ENCODE results near the gene GJB6.

The GJB6 gene

GRCh38 chr13:20227730-20228129, 4.4 kb downstream of the GJB6 start:
- peaks cover 4% of the 10 kb centered on the region for H3K4me1 ChIP-seq (ENCODE audit: control insufficient read depth, insufficient read depth, low read length, poor library complexity, severe bottlenecking)
- H3K9me3 ChIP-seq (ENCODE audit: control insufficient read depth, low read length) = no peaks in the 10 kb centered on the region
- H3K36me3 ChIP-seq (ENCODE audit: control insufficient read depth, insufficient read depth, low read length) = no peaks in the 10 kb centered on the region
- H3K27me3 ChIP-seq (replicated peaks; ENCODE audit: control insufficient read depth, insufficient read depth, low read length, poor library complexity, severe bottlenecking) = no peaks in the 10 kb centered on the region
- DNase-seq = no peak
- no peak overlapping the region for H3K4me3 ChIP-seq (ENCODE audit: insufficient read depth, low read depth, low read length, poor library complexity, severe bottlenecking)
- H3K27ac ChIP-seq (ENCODE audit: insufficient read depth, low read length, poor library complexity, severe bottlenecking) = no peak overlapping the region

GRCh38 chr13:20227288-20227687, 4.8 kb downstream of the GJB6 start:
- Histone ChIP-seq H3K4me1 (ENCODE audit: control insufficient read depth, insufficient read depth, low read length, poor library complexity, severe bottlenecking) (no peaks in the 10 kb centered on the region), H3K36me3 (ENCODE audit: control insufficient read depth, insufficient read depth, low read length) (no peaks in the 10 kb centered on the region), H3K27ac (ENCODE audit: insufficient read depth, low read length, poor library complexity, severe bottlenecking) (no peak overlapping the region), H3K27me3 (replicated peaks; ENCODE audit: control insufficient read depth, insufficient read depth, low read length, poor library complexity, severe bottlenecking) (no peaks in the 10 kb centered on the region), H3K4me3 (ENCODE audit: insufficient read depth, low read depth, low read length, poor library complexity, severe bottlenecking) (no peak overlapping the region), H3K9me3 (ENCODE audit: control insufficient read depth, low read length) (no peaks in the 10 kb centered on the region)
- DNase-seq = no peak

GRCh38 chr13:20222553-20222952, 9.6 kb downstream of the GJB6 start:
- DNase-seq = no peak
- H3K4me3 ChIP-seq (ENCODE audit: insufficient read depth, low read depth, low read length, poor library complexity, severe bottlenecking) = no peak overlapping the region
- no peak overlapping the region for H3K27ac ChIP-seq (ENCODE audit: insufficient read depth, low read length, poor library complexity, severe bottlenecking)
- H3K27me3 ChIP-seq (replicated peaks; ENCODE audit: control insufficient read depth, insufficient read depth, low read length, poor library complexity, severe bottlenecking) = no peaks in the 10 kb centered on the region
- no peaks in the 10 kb centered on the region for H3K36me3 ChIP-seq (ENCODE audit: control insufficient read depth, insufficient read depth, low read length)
- H3K9me3 ChIP-seq (ENCODE audit: control insufficient read depth, low read length) = no peaks in the 10 kb centered on the region
- no peaks in the 10 kb centered on the region for H3K4me1 ChIP-seq (ENCODE audit: control insufficient read depth, insufficient read depth, low read length, poor library complexity, severe bottlenecking)

GRCh38 chr13:20221772-20222171, 10.3 kb downstream of the GJB6 start:
- no peak for DNase-seq
- no peak overlapping the region for H3K4me3 ChIP-seq (ENCODE audit: insufficient read depth, low read depth, low read length, poor library complexity, severe bottlenecking)
- H3K36me3 ChIP-seq (ENCODE audit: control insufficient read depth, insufficient read depth, low read length) = no peaks in the 10 kb centered on the region
- no peak overlapping the region for H3K27ac ChIP-seq (ENCODE audit: insufficient read depth, low read length, poor library complexity, severe bottlenecking)
- no peaks in the 10 kb centered on the region for H3K27me3 ChIP-seq (replicated peaks; ENCODE audit: control insufficient read depth, insufficient read depth, low read length, poor library complexity, severe bottlenecking)
- H3K4me1 ChIP-seq (ENCODE audit: control insufficient read depth, insufficient read depth, low read length, poor library complexity, severe bottlenecking) = no peaks in the 10 kb centered on the region
- no peaks in the 10 kb centered on the region for H3K9me3 ChIP-seq (ENCODE audit: control insufficient read depth, low read length)

GRCh38 chr13:20219577-20219976, 12.5 kb downstream of the GJB6 start:
- Histone ChIP-seq H3K4me3 (ENCODE audit: insufficient read depth, low read depth, low read length, poor library complexity, severe bottlenecking) (no peak overlapping the region), H3K27ac (ENCODE audit: insufficient read depth, low read length, poor library complexity, severe bottlenecking) (no peak overlapping the region)

GRCh38 chr13:20217168-20217567, 15.0 kb downstream of the GJB6 start:
- H3K36me3 ChIP-seq (ENCODE audit: control insufficient read depth, insufficient read depth, low read length) = no peaks in the 10 kb centered on the region
- H3K27me3 ChIP-seq (replicated peaks; ENCODE audit: control insufficient read depth, insufficient read depth, low read length, poor library complexity, severe bottlenecking) = no peaks in the 10 kb centered on the region
- H3K4me3 ChIP-seq (ENCODE audit: insufficient read depth, low read depth, low read length, poor library complexity, severe bottlenecking) = no peak overlapping the region
- no peaks in the 10 kb centered on the region for H3K9me3 ChIP-seq (ENCODE audit: control insufficient read depth, low read length)
- no peak overlapping the region for H3K27ac ChIP-seq (ENCODE audit: insufficient read depth, low read length, poor library complexity, severe bottlenecking)
- no peaks in the 10 kb centered on the region for H3K4me1 ChIP-seq (ENCODE audit: control insufficient read depth, insufficient read depth, low read length, poor library complexity, severe bottlenecking)
- DNase-seq = no peak

More at GRCh38 chr13:20219577-20219976, 12.5 kb downstream of the GJB6 start:
- no peak for DNase-seq
- no peaks in the 10 kb centered on the region for H3K4me1 ChIP-seq (ENCODE audit: control insufficient read depth, insufficient read depth, low read length, poor library complexity, severe bottlenecking)
- H3K27me3 ChIP-seq (replicated peaks; ENCODE audit: control insufficient read depth, insufficient read depth, low read length, poor library complexity, severe bottlenecking) = no peaks in the 10 kb centered on the region
- H3K36me3 ChIP-seq (ENCODE audit: control insufficient read depth, insufficient read depth, low read length) = no peaks in the 10 kb centered on the region
- H3K9me3 ChIP-seq (ENCODE audit: control insufficient read depth, low read length) = no peaks in the 10 kb centered on the region

GRCh38 chr13:20209948-20210347, 22.2 kb downstream of the GJB6 start:
- H3K36me3 ChIP-seq (ENCODE audit: control insufficient read depth, insufficient read depth, low read length) = no peaks in the 10 kb centered on the region
- H3K4me3 ChIP-seq (ENCODE audit: insufficient read depth, low read depth, low read length, poor library complexity, severe bottlenecking) = no peak overlapping the region
- no peak overlapping the region for H3K27ac ChIP-seq (ENCODE audit: insufficient read depth, low read length, poor library complexity, severe bottlenecking)
- H3K27me3 ChIP-seq (replicated peaks; ENCODE audit: control insufficient read depth, insufficient read depth, low read length, poor library complexity, severe bottlenecking) = no peaks in the 10 kb centered on the region
- no peaks in the 10 kb centered on the region for H3K4me1 ChIP-seq (ENCODE audit: control insufficient read depth, insufficient read depth, low read length, poor library complexity, severe bottlenecking)
- H3K9me3 ChIP-seq (ENCODE audit: control insufficient read depth, low read length) = no peaks in the 10 kb centered on the region
- no peak for DNase-seq

GRCh38 chr13:20206698-20207235, 25.4 kb downstream of the GJB6 start:
- no peaks in the 10 kb centered on the region for H3K27me3 ChIP-seq (replicated peaks; ENCODE audit: control insufficient read depth, insufficient read depth, low read length, poor library complexity, severe bottlenecking)
- H3K9me3 ChIP-seq (ENCODE audit: control insufficient read depth, low read length) = no peaks in the 10 kb centered on the region
- no peak for DNase-seq
- H3K4me3 ChIP-seq (ENCODE audit: insufficient read depth, low read depth, low read length, poor library complexity, severe bottlenecking) = no peak overlapping the region
- no peaks in the 10 kb centered on the region for H3K4me1 ChIP-seq (ENCODE audit: control insufficient read depth, insufficient read depth, low read length, poor library complexity, severe bottlenecking)
- no peak overlapping the region for H3K27ac ChIP-seq (ENCODE audit: insufficient read depth, low read length, poor library complexity, severe bottlenecking)
- H3K36me3 ChIP-seq (ENCODE audit: control insufficient read depth, insufficient read depth, low read length) = no peaks in the 10 kb centered on the region

- DNase-seq = no peak
- H3K27me3 ChIP-seq (replicated peaks; ENCODE audit: control insufficient read depth, insufficient read depth, low read length, poor library complexity, severe bottlenecking) = no peaks in the 10 kb centered on the region
These were observed 25.9 kb downstream of the GJB6 start for GRCh38 chr13:20206065-20206697.

GRCh38 chr13:20198781-20199180, 33.3 kb downstream of the GJB6 start:
- no peaks in the 10 kb centered on the region for H3K36me3 ChIP-seq (ENCODE audit: control insufficient read depth, insufficient read depth, low read length)
- no peak overlapping the region for H3K27ac ChIP-seq (ENCODE audit: insufficient read depth, low read length, poor library complexity, severe bottlenecking)
- no peak for DNase-seq
- H3K27me3 ChIP-seq (replicated peaks; ENCODE audit: control insufficient read depth, insufficient read depth, low read length, poor library complexity, severe bottlenecking) = peaks cover 33% of the 10 kb centered on the region
- peaks cover 6% of the 10 kb centered on the region for H3K4me1 ChIP-seq (ENCODE audit: control insufficient read depth, insufficient read depth, low read length, poor library complexity, severe bottlenecking)
- no peaks in the 10 kb centered on the region for H3K9me3 ChIP-seq (ENCODE audit: control insufficient read depth, low read length)
- no peak overlapping the region for H3K4me3 ChIP-seq (ENCODE audit: insufficient read depth, low read depth, low read length, poor library complexity, severe bottlenecking)

More at GRCh38 chr13:20206065-20206697, 25.9 kb downstream of the GJB6 start:
- no peaks in the 10 kb centered on the region for H3K9me3 ChIP-seq (ENCODE audit: control insufficient read depth, low read length)
- no peak overlapping the region for H3K27ac ChIP-seq (ENCODE audit: insufficient read depth, low read length, poor library complexity, severe bottlenecking)
- no peaks in the 10 kb centered on the region for H3K36me3 ChIP-seq (ENCODE audit: control insufficient read depth, insufficient read depth, low read length)
- no peak overlapping the region for H3K4me3 ChIP-seq (ENCODE audit: insufficient read depth, low read depth, low read length, poor library complexity, severe bottlenecking)
- H3K4me1 ChIP-seq (ENCODE audit: control insufficient read depth, insufficient read depth, low read length, poor library complexity, severe bottlenecking) = no peaks in the 10 kb centered on the region
